PFSK-1 (cell line): ENCODE data around the gene SPAG5.
A peak's percentile ranks its signal among the peaks of the same experiment; 100 is the strongest.

Experiments used
- POLR2AphosphoS5 ChIP-seq: IDR thresholded peaks from 2 replicates; pipeline ENCODE4 v1.6.1; 2012; ENCODE audit warnings: low read depth, mild to moderate bottlenecking, control low read depth, low read length, moderate library complexity
- REST ChIP-seq, 2 experiments: IDR thresholded peaks; 2 replicates each; pipeline versions ENCODE4 v1.6.1 to v1.8.0; 2011 to 2012; ENCODE audit warnings: low read depth in 2 of 2, low read length in 2 of 2, control low read depth in 1 of 2, inconsistent platforms in 1 of 2, mild to moderate bottlenecking in 1 of 2, moderate library complexity in 1 of 2; ENCODE audit not compliant: insufficient read depth in 1 of 2
- SIN3A ChIP-seq: IDR thresholded peaks from 2 replicates; pipeline ENCODE4 v1.6.1; 2012; ENCODE audit warnings: mild to moderate bottlenecking, low read length, moderate library complexity, borderline replicate concordance; ENCODE audit not compliant: insufficient read depth
- TAF1 ChIP-seq: IDR thresholded peaks from 2 replicates; pipeline ENCODE4 v1.6.1; 2012; ENCODE audit warnings: low read length, control low read depth, borderline replicate concordance; ENCODE audit not compliant: insufficient read depth

- TF ChIP-seq POLR2AphosphoS5, result 0 out of 2 replicates have a peak, but pooled peaks have one; percentile 11
- TF ChIP-seq REST (IDR thresholded peaks at IDR 0.05; ENCODE audit: insufficient read depth in 1 of 2, low read depth in 2 of 2, low read length in 2 of 2), result no peak
- no peak for TF ChIP-seq SIN3A
- no peak for TF ChIP-seq TAF1
Measured at GRCh38 chr17:28635506-28635905, 36.7 kb upstream of the SPAG5 start.
